ENCODE measurements around the gene PDZK1IP1.

Gene PDZK1IP1

DNA sequence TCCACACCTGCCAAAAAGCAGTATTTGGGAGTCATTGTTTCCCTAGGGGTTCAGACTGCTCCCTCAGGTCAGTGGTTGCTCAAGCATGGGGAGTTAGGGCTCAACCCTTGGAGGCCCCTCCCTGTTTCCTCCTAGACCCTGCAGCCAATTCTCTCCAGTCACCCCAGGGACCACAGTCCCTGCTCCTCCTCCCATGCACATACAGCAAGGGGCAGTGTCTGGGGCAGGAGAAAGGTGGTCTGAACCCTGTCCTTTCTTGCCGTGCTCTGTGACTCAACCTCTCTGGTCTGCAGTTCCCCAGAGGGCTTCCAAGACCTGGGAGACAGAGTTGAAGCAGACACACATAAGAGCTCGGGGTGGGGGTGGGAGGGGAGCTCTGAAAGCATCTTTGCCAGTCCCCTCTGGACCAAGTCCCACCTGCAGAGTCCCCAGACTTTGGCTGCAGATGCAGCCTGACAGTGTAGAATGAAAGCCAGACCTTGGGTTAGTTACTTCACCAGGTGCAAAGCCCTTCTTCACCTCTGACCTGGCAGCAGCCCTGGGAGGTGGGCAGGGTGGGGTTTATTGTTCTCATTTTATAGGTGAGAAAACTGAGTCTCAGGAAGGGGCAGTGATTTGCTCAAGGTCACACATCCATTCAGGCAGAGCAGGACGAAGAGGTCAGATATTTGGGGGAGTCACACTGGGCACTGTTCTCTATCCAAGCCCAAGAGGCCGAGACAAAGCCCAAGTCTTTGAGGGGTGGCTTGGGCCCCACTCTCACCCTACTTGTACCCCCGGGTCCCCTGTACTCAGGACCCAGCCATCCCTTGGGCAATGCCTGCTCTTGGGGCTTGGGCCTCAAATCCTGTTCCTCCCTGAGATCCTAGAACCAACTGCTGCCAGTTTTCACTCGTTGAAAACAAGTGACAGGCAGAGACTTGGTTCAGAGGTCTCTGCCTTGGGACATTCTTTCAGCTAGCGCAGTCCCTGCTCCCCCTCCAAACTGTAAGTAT, 748 bp downstream of the PDZK1IP1 start:
- Histone ChIP-seq H3K14ac (ENCODE audit: low read length) (no peak overlapping the region), H3K36me3 (ENCODE audit: control insufficient read depth in 1 of 2, insufficient read depth in 2 of 2, low read length in 2 of 2) (no peaks in the 10 kb centered on the region), H2BK5ac (ENCODE audit: low read depth, low read length, poor library complexity) (no peak overlapping the region), H3K27ac (ENCODE audit: low read depth, low read length) (no peak overlapping the region), H3K4me1 (ENCODE audit: control insufficient read depth in 1 of 2, insufficient read depth in 2 of 2, low read length in 2 of 2) (peaks cover 0 to 4% of the 10 kb centered on the region in 2 experiments), H3K27me3 (ENCODE audit: insufficient read depth, low read length) (no peaks in the 10 kb centered on the region), H2BK120ac (ENCODE audit: insufficient read depth, low read length, poor library complexity) (no peak overlapping the region), H3K79me1 (ENCODE audit: low read length) (no peaks in the 10 kb centered on the region), H3K9me3 (ENCODE audit: insufficient read depth, low read depth, low read length) (peaks cover 5% of the 10 kb centered on the region), H2AK5ac (ENCODE audit: low read length) (no peak overlapping the region), H3K23ac (ENCODE audit: low read length) (no peak overlapping the region), H2BK12ac (ENCODE audit: low read length) (no peak overlapping the region), H4K91ac (ENCODE audit: low read depth, low read length) (no peak overlapping the region), H3K9ac (ENCODE audit: low read length) (no peak overlapping the region), H3K4me2 (ENCODE audit: low read length) (no peak overlapping the region), H4K8ac (ENCODE audit: low read depth, low read length) (no peak overlapping the region), H3K18ac (ENCODE audit: low read length) (no peak overlapping the region), H3K79me2 (ENCODE audit: control insufficient read depth, insufficient read depth, low read length, poor library complexity) (no peaks in the 10 kb centered on the region), H3K4ac (ENCODE audit: low read depth, low read length) (no peak overlapping the region), H2AFZ (ENCODE audit: insufficient read depth, low read length, poor library complexity) (no peak overlapping the region), H4K12ac (ENCODE audit: low read depth, low read length) (no peak overlapping the region), H3K4me3 (ENCODE audit: low read depth, low read length) (no peak overlapping the region)
- DNase-seq = no peak
- WGBS (ENCODE audit: extremely low coverage, insufficient coverage, insufficient read length) = no CpG with 5 or more reads among the region's 7 CpGs

DNA sequence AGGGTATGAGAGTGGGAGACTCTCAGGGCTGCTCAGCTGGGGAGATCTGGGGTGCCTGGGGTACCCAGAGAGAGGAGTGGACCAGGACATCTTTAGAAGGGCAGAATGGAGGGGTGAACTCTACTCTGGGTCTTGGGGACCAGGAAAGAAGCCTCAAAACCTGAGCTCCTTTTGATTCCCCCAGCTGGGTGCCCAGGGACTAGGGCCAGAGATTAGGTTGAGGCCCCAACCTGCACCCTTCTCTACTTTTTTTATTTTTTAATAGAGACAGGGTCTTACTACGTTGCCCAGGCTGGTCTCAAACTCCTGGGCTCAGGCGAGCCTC, 1.9 kb downstream of the PDZK1IP1 start:
- no peak overlapping the region for H2AFZ ChIP-seq (ENCODE audit: insufficient read depth, low read length, poor library complexity)
- no peaks in the 10 kb centered on the region for H3K36me3 ChIP-seq (ENCODE audit: control insufficient read depth in 1 of 2, insufficient read depth in 2 of 2, low read length in 2 of 2)
- peaks cover 0 to 4% of the 10 kb centered on the region in 2 experiments for H3K4me1 ChIP-seq (ENCODE audit: control insufficient read depth in 1 of 2, insufficient read depth in 2 of 2, low read length in 2 of 2)
- no peak overlapping the region for H3K18ac ChIP-seq (ENCODE audit: low read length)
- H3K79me1 ChIP-seq (ENCODE audit: low read length) = no peaks in the 10 kb centered on the region
- peaks cover 8% of the 10 kb centered on the region for H3K9me3 ChIP-seq (ENCODE audit: insufficient read depth, low read depth, low read length)
- H2BK120ac ChIP-seq (ENCODE audit: insufficient read depth, low read length, poor library complexity) = no peak overlapping the region
- no peak overlapping the region for H3K4me3 ChIP-seq (ENCODE audit: low read depth, low read length)
- H2BK12ac ChIP-seq (ENCODE audit: low read length) = no peak overlapping the region
- H3K27ac ChIP-seq (ENCODE audit: low read depth, low read length) = no peak overlapping the region
- H3K79me2 ChIP-seq (ENCODE audit: control insufficient read depth, insufficient read depth, low read length, poor library complexity) = no peaks in the 10 kb centered on the region
- no peak overlapping the region for H3K9ac ChIP-seq (ENCODE audit: low read length)
- H4K91ac ChIP-seq (ENCODE audit: low read depth, low read length) = no peak overlapping the region
- no peak overlapping the region for H3K14ac ChIP-seq (ENCODE audit: low read length)
- no peaks in the 10 kb centered on the region for H3K27me3 ChIP-seq (ENCODE audit: insufficient read depth, low read length)
- H3K23ac ChIP-seq (ENCODE audit: low read length) = no peak overlapping the region
- no peak overlapping the region for H2BK5ac ChIP-seq (ENCODE audit: low read depth, low read length, poor library complexity)
- no peak overlapping the region for H3K4ac ChIP-seq (ENCODE audit: low read depth, low read length)
- H4K8ac ChIP-seq (ENCODE audit: low read depth, low read length) = no peak overlapping the region
- no CpG with 5 or more reads among the region's 2 CpGs for WGBS (ENCODE audit: extremely low coverage, insufficient coverage, insufficient read length)
- no peak overlapping the region for H2AK5ac ChIP-seq (ENCODE audit: low read length)
- no peak overlapping the region for H3K4me2 ChIP-seq (ENCODE audit: low read length)
- DNase-seq = no peak
- no peak overlapping the region for H4K12ac ChIP-seq (ENCODE audit: low read depth, low read length)

DNA sequence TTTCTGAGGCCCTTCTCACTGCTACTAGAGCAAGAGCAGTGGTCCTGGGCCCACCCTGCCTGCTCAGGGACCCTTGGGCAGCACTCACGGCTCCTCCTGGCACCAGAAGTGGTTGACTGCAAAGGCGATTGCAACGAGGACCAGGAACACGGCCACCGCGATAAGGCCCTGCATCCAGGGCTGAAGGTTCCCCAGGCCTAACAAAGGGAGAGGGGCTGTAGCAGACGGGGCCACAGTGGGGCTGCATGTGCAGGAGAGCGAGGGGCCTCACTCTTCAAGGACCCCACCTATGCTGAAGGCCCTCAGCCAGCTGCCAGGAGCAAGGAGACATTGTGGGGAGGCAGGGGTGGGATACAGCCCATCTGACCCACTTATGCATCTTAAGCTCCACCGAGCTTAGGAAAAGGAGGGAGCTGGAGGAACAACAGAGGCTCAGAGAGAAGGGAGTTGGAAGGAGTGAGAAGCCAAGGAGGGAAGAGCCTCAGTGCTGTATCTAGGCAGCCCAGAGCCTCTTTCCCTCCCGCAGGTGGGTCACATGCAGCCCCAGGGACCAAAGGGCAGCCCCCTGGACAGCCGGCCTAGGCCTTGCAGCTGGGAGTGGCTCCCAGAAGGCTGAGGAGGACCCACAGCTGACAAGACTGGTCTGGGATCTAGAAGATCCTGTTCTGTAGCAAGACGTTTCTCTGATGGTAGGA, 2.5 kb downstream of the PDZK1IP1 start:
- no peaks in the 10 kb centered on the region for H3K79me1 ChIP-seq (ENCODE audit: low read length)
- no peak overlapping the region for H3K23ac ChIP-seq (ENCODE audit: low read length)
- H2BK120ac ChIP-seq (ENCODE audit: insufficient read depth, low read length, poor library complexity) = no peak overlapping the region
- no peak overlapping the region for H4K8ac ChIP-seq (ENCODE audit: low read depth, low read length)
- H3K4me1 ChIP-seq (ENCODE audit: control insufficient read depth in 1 of 2, insufficient read depth in 2 of 2, low read length in 2 of 2) = peaks cover 0 to 4% of the 10 kb centered on the region in 2 experiments
- H3K27me3 ChIP-seq (ENCODE audit: insufficient read depth, low read length) = no peaks in the 10 kb centered on the region
- no peak overlapping the region for H3K27ac ChIP-seq (ENCODE audit: low read depth, low read length)
- H3K4me3 ChIP-seq (ENCODE audit: low read depth, low read length) = no peak overlapping the region
- H3K18ac ChIP-seq (ENCODE audit: low read length) = no peak overlapping the region
- WGBS (ENCODE audit: extremely low coverage, insufficient coverage, insufficient read length) = no CpG with 5 or more reads among the region's 12 CpGs
- no peak overlapping the region for H4K91ac ChIP-seq (ENCODE audit: low read depth, low read length)
- H2AFZ ChIP-seq (ENCODE audit: insufficient read depth, low read length, poor library complexity) = no peak overlapping the region
- no peak overlapping the region for H4K12ac ChIP-seq (ENCODE audit: low read depth, low read length)
- no peak overlapping the region for H3K9ac ChIP-seq (ENCODE audit: low read length)
- no peak overlapping the region for H3K4ac ChIP-seq (ENCODE audit: low read depth, low read length)
- no peak overlapping the region for H3K4me2 ChIP-seq (ENCODE audit: low read length)
- no peak overlapping the region for H2AK5ac ChIP-seq (ENCODE audit: low read length)
- H3K79me2 ChIP-seq (ENCODE audit: control insufficient read depth, insufficient read depth, low read length, poor library complexity) = no peaks in the 10 kb centered on the region
- H3K36me3 ChIP-seq (ENCODE audit: control insufficient read depth in 1 of 2, insufficient read depth in 2 of 2, low read length in 2 of 2) = no peaks in the 10 kb centered on the region
- H2BK5ac ChIP-seq (ENCODE audit: low read depth, low read length, poor library complexity) = no peak overlapping the region
- H3K9me3 ChIP-seq (ENCODE audit: insufficient read depth, low read depth, low read length) = peaks cover 8% of the 10 kb centered on the region
- H2BK12ac ChIP-seq (ENCODE audit: low read length) = no peak overlapping the region
- no peak overlapping the region for H3K14ac ChIP-seq (ENCODE audit: low read length)
- no peak for DNase-seq

DNA sequence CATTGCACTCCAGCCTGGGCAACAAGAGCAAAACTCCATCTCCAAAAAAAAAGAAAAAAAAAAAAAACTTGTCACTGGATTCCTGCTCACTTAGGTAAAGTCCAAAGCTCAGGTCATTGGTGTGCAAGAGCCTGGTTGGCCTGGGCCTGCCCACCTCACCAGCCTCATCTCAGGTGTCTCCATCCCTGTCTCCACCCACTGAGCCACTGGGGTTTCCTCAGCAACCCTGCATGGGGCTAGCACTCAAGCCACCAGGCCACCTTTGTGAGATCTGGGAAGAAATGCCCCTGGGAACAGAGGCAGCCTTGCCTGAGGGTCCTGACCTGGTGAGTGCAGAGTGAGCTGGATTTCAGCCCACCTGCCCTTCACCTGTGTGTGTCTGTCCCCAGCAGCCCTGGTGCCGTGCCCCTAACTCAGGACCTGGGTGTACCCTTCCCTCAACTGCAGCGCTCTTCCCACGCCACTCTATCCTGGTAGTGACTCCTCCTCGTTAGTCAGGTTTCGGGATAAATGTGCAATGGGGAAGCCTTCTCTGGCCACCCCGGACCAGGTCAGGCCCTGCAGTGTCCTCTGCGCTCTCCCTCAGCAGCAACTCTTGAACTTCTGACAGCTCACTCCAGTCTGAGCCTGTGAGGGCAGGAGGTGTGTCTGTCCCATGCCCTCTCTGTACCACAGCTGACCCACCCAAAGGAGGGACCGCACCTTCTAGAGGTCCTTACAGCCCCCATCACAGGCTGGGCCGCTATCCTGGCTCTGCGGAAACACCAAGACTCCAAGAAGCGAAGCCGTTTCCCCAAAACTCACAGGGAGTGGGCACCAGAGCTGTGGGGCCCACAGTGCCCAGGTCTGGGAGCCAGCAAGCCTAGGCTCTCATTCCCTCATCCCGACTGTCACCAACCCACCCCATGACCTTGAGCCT, 3.3 kb downstream of the PDZK1IP1 start:
- H3K79me2 ChIP-seq (ENCODE audit: control insufficient read depth, insufficient read depth, low read length, poor library complexity) = no peaks in the 10 kb centered on the region
- no peak overlapping the region for H3K4ac ChIP-seq (ENCODE audit: low read depth, low read length)
- no peak overlapping the region for H3K14ac ChIP-seq (ENCODE audit: low read length)
- no peak overlapping the region for H4K8ac ChIP-seq (ENCODE audit: low read depth, low read length)
- H2BK12ac ChIP-seq (ENCODE audit: low read length) = no peak overlapping the region
- no peak overlapping the region for H4K91ac ChIP-seq (ENCODE audit: low read depth, low read length)
- H3K36me3 ChIP-seq (ENCODE audit: control insufficient read depth in 1 of 2, insufficient read depth in 2 of 2, low read length in 2 of 2) = no peaks in the 10 kb centered on the region
- H3K4me2 ChIP-seq (ENCODE audit: low read length) = no peak overlapping the region
- H3K4me3 ChIP-seq (ENCODE audit: low read depth, low read length) = no peak overlapping the region
- H3K27ac ChIP-seq (ENCODE audit: low read depth, low read length) = no peak overlapping the region
- no peak overlapping the region for H3K23ac ChIP-seq (ENCODE audit: low read length)
- H3K9me3 ChIP-seq (ENCODE audit: insufficient read depth, low read depth, low read length) = peaks cover 8% of the 10 kb centered on the region
- H3K4me1 ChIP-seq (ENCODE audit: control insufficient read depth in 1 of 2, insufficient read depth in 2 of 2, low read length in 2 of 2) = peaks cover 0 to 2% of the 10 kb centered on the region in 2 experiments
- H3K27me3 ChIP-seq (ENCODE audit: insufficient read depth, low read length) = no peaks in the 10 kb centered on the region
- H4K12ac ChIP-seq (ENCODE audit: low read depth, low read length) = no peak overlapping the region
- H2BK5ac ChIP-seq (ENCODE audit: low read depth, low read length, poor library complexity) = no peak overlapping the region
- no peaks in the 10 kb centered on the region for H3K79me1 ChIP-seq (ENCODE audit: low read length)
- no CpG with 5 or more reads among the region's 13 CpGs for WGBS (ENCODE audit: extremely low coverage, insufficient coverage, insufficient read length)
- H2BK120ac ChIP-seq (ENCODE audit: insufficient read depth, low read length, poor library complexity) = no peak overlapping the region
- H2AFZ ChIP-seq (ENCODE audit: insufficient read depth, low read length, poor library complexity) = no peak overlapping the region
- no peak overlapping the region for H2AK5ac ChIP-seq (ENCODE audit: low read length)
- DNase-seq = no peak
- no peak overlapping the region for H3K18ac ChIP-seq (ENCODE audit: low read length)
- no peak overlapping the region for H3K9ac ChIP-seq (ENCODE audit: low read length)

Measured in trophoblast cell (in vitro differentiated cells and primary cell).